GM19324 (cell line): ENCODE results near the gene DHRS2.
A peak's percentile ranks its signal among the peaks of the same experiment; 100 is the strongest.
"Not testable (repeated sequence)": the region's sequence is repeated elsewhere in the genome, so short reads cannot be mapped to it uniquely, and the experiment has no call there.

ENCODE experiments used
- ATAC-seq: cut with Tn5 transposase; IDR thresholded peaks from one replicate; pipeline ENCODE4 v1.9.1; 2021; ENCODE audit warnings: mild to moderate bottlenecking, moderate library complexity; ENCODE audit not compliant: unreplicated experiment, low FRiP score

The DHRS2 gene

GRCh38 chr14:23631702-23632460 is 4.3 kb upstream of the DHRS2 start:
- ATAC-seq = peak; percentile 74

- ATAC-seq = no peak
Observed at GRCh38 chr14:23632461-23633159, 3.6 kb upstream of the DHRS2 start.

GRCh38 chr14:23633160-23633701 is 2.9 kb upstream of the DHRS2 start:
- ATAC-seq = no peak

- not testable (repeated sequence) for ATAC-seq
Observed at GRCh38 chr14:23634698-23635412, 1.3 kb upstream of the DHRS2 start.

- ATAC-seq = not testable (repeated sequence)
Observed at GRCh38 chr14:23637312-23637654, 1.1 kb downstream of the DHRS2 start.

- not testable (repeated sequence) for ATAC-seq
Observed at GRCh38 chr14:23637655-23638413, 1.7 kb downstream of the DHRS2 start.

- ATAC-seq = no peak
Observed at GRCh38 chr14:23638414-23639047, 2.4 kb downstream of the DHRS2 start.

- no peak for ATAC-seq
Observed at GRCh38 chr14:23639048-23639890, 3.1 kb downstream of the DHRS2 start.

- no peak for ATAC-seq
Observed at GRCh38 chr14:23639891-23640523, 3.8 kb downstream of the DHRS2 start.

- ATAC-seq = no peak
Observed at GRCh38 chr14:23640524-23641141, 4.5 kb downstream of the DHRS2 start.

- ATAC-seq = no peak
Observed at GRCh38 chr14:23641180-23641914, 5.2 kb downstream of the DHRS2 start.

- ATAC-seq = no peak
Observed at GRCh38 chr14:23641915-23642588, 5.9 kb downstream of the DHRS2 start.

GRCh38 chr14:23643533-23644194 is 7.5 kb downstream of the DHRS2 start:
- ATAC-seq = no peak

- ATAC-seq = no peak
Observed at GRCh38 chr14:23644195-23644918, 8.2 kb downstream of the DHRS2 start.

- no peak for ATAC-seq
Observed at GRCh38 chr14:23644919-23645336, 8.8 kb downstream of the DHRS2 start.

- no peak for ATAC-seq
Observed at GRCh38 chr14:23645504-23645811, 9.3 kb downstream of the DHRS2 start.
